ENCODE data around the gene IFNL3.

GRCh38 chr19:39200066-39200802 lies 44.6 kb downstream of the IFNL3 start:
- TF ChIP-seq, protein P1, sequence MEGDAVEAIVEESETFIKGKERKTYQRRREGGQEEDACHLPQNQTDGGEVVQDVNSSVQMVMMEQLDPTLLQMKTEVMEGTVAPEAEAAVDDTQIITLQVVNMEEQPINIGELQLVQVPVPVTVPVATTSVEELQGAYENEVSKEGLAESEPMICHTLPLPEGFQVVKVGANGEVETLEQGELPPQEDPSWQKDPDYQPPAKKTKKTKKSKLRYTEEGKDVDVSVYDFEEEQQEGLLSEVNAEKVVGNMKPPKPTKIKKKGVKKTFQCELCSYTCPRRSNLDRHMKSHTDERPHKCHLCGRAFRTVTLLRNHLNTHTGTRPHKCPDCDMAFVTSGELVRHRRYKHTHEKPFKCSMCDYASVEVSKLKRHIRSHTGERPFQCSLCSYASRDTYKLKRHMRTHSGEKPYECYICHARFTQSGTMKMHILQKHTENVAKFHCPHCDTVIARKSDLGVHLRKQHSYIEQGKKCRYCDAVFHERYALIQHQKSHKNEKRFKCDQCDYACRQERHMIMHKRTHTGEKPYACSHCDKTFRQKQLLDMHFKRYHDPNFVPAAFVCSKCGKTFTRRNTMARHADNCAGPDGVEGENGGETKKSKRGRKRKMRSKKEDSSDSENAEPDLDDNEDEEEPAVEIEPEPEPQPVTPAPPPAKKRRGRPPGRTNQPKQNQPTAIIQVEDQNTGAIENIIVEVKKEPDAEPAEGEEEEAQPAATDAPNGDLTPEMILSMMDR (IDR thresholded peaks at IDR 0.05): no peak
- TF ChIP-seq POLR2A (IDR thresholded peaks at IDR 0.05): no peak
- TF ChIP-seq POLR2AphosphoS5 (IDR thresholded peaks at IDR 0.05): no peak

Measured in sigmoid colon (tissue), 4 donors.